GM12892 (cell line): ENCODE measurements around the gene SULT1A2.

Experiments
- POLR2A ChIP-seq: IDR thresholded peaks from 2 replicates; pipeline ENCODE4 v1.6.1; 2011; ENCODE audit warnings: low read depth, low read length, control low read depth
- POLR2AphosphoS5 ChIP-seq: IDR thresholded peaks from 2 replicates; pipeline ENCODE4 v1.6.1; 2011; ENCODE audit warnings: low read depth, low read length, control low read depth

GRCh38 chr16:28603381-28604185 lies 6.7 kb upstream of the SULT1A2 start:
- TF ChIP-seq POLR2A: no peak
- TF ChIP-seq POLR2AphosphoS5: no peak
